T-helper 2 cell (primary cell): ENCODE results near the gene IGF2R.
"Not testable (repeated sequence)": the region's sequence is repeated elsewhere in the genome, so short reads cannot be mapped to it uniquely, and the experiment has no call there.

Source experiments
- DNase-seq, 5 experiments: peaks; one replicate each; pipeline versions ENCODE4 v3.0.0 to v3.0.0-alpha.2; 2012 to 2022

IGF2R gene

DNA sequence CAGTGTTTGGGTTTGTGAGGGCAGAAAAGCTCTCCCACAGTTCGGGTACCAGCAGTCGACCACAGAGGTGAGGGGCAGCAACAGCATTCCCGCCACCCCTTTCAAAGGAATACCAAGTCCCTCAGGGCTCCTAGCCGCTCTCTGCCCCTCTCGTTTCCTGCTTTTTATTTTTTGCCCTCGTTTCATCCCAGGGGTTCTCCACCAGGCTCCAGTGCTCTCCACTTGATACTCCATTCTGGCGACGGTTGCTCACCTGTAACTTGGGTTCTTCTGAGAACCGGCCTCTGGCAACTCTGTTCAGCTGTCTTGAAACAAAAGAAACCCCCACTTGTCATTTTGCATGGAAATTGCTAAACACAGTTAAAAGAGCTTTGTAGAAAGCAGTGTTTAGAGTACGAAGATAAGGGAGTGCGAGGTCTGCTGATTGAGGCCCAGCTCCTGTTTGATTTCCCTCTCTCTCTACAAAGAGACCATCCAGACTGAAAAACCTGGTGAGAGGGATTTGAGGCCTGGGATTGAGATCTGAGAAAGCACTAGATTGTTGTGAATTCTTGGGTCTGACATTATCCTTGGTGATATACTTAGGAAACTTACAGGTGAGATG, 28.7 kb downstream of the IGF2R start:
- no peak for DNase-seq

DNA sequence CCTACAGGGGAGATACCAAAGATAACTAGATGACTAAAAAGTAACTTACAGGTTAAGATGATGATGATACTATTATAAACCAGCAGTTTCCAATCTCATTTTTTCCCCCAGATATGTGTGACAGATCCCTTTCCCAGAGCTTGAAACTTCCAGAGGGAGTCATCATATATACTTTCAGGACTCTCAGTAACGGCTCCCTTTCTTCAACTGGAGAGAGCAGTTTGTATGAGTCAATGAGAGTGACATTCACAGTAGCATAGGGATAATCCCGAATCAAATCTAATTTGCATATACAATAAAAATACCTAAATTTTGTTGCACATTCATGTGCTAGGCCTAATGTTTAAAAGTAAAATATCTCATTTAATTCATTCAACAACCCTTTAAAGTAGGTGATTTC, 29.7 kb downstream of the IGF2R start:
- DNase-seq, result no peak

DNA sequence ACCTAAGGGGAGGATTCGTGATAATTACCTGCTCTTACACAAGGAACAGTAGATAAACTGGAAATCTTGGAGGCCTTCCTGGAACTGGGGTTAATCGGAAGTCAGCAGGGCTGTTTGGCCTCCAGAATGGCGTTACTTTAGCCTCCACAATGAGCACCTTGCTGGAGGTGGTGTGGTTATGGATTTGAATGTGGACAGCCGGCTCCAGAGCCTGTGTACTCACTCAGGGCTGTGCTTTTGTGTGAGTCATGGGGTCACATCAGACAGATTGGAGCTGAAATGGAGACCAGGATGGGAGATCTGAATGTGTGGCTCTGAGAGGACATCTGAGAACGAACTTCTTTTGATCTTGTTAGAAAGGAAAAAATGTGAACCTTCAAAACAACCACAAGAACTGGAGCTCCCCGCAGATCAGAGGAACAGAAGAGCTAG, 30.4 kb downstream of the IGF2R start:
- no peak for DNase-seq

DNA sequence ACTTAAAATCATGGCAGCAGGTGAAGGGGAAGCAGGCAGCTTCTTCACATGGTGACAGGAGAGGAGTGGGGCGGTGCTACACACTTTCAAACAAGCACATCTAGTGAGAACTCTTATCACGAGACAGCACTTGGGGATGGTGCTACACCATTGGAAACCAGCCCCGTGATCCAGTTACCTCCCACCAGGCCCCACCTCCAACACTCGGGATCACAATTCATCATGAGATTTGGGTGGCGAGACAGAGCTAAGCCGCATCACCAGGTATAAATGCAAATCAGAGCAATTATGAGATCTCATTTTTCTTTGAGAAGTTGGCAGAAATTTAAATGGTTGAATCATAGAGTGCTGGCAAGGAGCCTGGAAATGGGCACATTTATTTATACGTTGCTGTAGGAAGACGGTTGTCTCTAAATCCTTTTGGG, 31.4 kb downstream of the IGF2R start:
- no peak for DNase-seq

DNA sequence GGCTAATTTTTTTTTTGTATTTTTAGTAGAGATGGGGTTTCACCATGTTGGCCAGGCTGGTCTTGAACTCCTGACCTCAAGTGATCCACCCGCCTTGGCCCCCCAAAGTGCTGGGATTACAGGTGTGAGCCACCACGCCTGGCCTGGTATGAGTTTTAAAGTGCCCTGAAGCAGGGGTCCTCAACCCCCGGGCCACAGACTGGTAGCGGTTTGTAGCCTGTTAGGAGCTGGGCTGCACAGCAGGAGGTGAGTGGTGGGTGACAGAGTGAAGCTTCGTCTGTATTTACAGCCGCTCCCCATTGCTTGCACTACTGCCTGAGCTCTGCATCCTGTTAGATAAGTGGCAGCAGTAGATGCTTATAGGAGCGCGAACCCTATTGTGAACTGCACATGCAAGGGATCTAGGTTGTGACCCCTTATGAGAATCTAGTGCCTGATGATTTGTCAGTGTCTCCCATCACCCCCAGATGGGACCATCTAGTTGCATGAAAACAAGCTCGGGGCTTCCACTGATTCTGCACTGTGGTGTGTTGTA, 32.1 kb downstream of the IGF2R start:
- DNase-seq, result not testable (repeated sequence)

DNA sequence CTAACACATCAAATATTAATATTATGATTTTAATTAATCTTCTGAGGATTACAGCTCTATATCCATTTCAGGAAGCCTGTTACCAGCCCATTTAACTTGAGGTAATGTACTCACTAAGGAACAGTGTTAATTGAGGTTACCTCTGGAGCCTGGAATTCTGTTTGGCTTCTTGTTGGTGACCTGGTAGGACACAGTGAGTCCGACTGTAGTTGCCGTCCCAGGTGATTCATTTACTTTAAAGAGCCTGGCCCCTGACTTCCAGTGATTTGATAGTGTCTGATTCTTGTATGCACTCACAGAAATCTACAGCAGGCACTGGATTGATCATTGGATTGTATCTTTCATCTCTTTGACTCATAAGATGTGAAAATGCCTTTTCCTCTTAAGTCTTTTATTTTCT, 34.0 kb downstream of the IGF2R start:
- DNase-seq, result no peak

DNA sequence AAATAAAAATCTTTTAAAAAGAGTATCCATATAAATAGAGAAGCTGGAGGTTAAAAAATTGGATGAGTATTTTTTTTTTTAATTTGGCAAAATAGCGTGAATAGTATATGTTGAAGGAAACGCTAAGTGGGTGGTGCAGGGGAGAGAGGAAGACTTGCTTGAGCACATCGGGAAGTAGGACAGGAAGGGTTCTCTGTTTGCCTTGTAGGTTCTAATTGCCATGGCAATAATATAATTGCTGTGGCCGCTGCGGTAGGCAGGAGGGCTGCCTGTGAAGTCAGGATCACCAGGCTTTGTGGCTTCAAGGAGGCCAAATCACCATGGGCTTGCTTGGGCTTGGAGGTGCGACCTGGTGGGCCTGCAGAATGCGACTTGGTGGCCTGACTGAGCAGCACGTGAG, 35.1 kb downstream of the IGF2R start:
- peak in 1 of 5 experiments; percentile 30 for DNase-seq

DNA sequence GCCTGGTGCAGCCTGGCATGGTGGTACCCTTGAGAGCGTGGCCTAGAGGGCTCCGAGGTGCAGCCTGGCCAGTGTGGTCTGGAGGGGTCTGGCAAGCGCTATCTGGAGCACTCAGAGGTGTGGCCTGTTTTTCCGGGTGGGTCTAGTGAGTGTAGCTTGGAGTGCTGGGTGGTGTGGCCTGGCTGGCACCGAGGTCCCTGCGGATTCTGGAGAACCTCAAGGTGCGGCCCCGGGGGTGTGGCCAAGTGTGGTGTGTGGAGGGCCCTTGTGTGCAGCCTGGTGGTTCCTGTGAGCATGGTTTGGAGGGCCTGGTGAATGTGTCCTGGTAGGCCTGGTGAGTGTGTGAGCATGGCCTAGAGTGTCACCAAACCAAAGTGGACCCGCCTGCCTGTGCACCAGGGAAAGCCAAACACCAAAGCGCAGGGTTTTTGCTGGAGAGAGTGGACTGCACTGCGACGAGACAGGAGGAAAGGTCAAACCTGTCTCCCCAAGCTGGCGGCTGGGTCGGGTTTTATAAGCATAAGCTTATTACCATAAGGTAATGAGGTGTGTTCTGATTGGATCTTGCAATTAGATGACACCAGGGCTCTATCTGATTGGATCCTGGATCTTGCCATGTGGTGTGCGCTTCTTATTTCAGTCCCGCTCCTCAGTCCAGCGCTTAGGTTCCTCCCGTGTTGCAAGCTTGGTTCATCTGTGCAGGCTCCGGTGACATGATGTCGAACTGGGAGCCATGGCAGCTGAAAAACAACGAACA, 35.7 kb downstream of the IGF2R start:
- no peak for DNase-seq

DNA sequence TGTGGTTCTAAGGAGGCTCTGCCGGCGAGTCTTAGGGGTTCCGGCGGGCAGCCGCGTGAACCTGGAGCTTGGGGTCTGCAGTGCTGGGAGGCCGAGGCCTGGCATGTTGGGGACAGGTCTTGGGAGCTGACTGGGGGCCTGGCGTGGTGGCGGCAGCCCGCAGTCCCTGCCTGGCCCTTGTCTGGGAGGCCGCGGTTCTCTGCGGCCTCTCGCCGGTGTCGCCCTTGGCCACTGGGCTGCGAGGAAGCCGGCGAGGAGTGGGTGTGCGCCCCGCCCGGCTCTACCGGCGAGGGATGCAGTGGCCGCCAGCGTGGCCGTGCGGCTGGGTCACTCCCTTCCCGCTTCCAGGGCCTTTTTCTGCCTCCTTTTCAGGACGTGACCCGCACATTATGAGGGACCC, 36.3 kb downstream of the IGF2R start:
- no peak for DNase-seq

DNA sequence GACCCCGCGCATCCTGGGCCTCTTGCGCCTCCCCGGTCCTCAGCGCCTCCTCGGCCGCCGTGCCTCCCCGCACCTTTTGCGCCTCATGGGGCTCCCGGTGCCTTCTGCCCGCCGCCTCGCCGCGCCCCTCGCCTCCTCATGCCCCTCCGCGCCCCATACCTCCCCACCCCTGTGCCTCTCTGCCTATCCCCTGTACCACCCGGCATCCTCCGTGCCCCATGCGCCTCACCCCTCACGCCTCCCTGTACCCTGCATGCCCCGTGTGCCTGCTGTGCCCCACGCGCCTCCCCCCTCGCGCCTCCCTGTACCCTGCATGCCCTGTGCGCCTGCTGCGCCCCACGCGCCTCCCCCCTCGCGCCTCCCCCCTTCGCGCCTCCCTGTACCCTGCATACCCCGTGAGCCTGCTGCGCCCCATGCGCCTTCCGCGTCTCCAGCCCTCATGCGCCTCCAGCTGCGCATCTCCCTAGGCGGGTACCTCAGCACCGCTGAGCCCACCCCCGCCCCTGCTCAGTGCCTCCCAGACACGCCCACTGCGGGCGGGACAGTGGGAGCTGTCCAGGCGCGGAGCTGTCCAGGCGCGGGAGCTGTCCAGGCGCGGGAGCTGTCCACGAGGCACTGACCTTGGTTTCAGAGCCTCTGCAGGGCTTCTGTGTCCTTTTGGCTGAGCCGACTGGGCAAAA, 37.1 kb downstream of the IGF2R start:
- DNase-seq, result no peak

DNA sequence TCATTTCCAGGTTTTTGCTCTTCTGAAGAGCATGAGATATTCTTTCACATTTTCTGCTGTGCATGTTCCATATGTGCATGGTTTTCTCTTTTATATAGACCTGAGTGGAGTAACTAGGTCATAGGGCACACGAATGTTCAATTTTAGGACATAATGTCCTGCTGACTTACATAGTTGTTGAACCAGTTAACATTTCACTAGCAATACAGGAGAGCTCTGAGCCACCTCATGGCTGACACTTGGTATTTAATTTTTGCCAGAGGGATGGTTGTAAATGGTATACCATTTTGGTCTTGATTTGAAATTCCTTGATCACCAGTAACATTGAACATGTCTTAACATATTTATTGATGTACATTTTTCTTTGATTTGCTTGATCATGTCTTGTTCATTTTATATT, 38.3 kb downstream of the IGF2R start:
- no peak for DNase-seq

DNA sequence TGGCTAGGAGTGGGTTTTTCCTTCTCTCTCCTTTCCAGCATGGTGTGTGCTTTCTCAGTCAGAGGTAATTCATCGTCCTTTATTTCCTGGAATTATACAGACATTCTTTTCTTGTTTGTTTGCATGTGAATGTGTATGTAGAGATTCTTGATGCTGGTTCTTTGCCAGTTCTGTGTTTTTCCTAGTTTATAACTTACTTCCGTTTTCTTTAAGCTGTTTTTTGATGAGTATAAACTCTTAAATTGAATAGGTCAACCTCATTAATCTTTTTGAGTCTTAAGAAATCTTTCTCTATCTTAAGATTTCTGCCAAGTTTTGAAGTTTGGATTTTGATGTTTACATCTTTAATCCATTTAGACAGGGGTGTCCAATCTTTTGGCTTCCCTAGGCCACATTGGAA, 38.7 kb downstream of the IGF2R start:
- DNase-seq, result no peak

DNA sequence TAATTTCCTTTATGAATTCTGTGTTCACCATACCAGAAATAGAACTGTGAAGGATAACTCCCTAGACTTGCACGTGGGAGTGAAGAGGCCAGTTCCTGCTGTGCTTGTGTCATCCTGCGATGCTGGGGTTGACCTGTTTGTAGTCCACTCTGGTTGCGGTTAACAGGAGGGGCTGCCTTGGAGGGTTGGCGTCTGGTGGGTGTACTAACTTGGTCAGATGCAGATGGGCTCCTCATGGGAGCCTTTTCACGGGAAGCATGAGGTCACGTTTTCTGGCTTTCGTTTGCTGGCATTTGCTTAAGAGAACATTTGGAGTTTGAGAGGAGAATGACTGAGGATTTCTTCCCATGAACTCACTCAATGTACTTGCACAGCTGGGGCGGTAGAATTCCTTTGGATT, 41.2 kb downstream of the IGF2R start:
- DNase-seq, result no peak

DNA sequence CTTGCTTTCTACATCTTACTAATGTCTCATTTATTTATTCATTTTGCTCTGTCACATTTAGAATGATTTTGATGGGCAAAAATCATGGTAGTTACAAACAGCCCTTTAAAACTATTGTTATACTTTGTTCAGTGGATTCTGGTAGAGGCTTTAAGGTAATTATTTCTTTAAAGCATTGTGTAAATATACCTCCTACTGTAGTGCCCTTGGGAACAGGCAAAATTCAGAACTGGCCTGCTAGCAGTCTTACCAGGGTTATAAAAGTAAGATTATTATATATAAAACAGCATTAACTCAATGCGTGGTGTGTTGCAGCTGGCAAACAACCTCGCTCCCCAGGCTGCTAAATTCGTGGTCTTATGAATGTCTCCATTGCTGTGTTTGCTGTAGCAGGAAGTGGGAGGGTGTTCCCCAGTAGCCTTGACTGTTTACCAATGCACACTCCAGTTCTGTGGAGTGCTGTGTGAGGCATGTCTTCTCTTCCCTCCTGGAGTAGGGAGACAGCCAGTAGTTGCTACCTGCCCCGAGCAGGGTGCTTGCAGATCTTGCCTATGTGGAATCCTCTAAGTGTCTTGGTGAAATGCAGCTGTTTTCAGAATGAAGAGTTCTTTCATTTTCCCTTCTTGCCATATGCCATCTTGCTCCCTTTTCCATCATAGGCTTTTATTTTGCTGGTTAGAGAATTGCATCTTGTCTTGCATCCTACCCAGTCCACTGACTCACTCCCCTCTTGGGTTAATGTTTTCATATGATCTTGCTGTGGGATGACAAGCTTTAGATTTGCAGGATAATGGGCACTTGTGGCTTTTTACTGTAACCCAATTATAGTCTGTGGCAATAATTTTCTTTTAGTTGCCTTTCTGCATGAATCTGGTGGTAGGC, 45.3 kb downstream of the IGF2R start:
- DNase-seq, result peak in 1 of 5 experiments; percentile 59

DNA sequence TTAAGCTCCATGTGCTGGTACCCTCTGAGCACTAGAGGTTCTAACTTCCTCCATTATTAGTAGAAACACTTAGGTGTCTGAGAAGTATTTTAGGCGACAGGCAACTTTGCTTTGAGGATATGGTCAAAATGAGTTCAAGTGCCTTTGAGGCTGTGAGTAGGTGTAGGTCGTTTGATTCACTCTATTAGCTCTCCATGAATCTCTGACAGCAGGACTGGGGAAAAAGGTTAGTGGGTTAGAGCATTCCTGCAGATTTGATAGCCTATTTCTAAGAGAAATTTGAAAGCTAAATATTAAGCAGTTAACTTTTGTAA, 45.9 kb downstream of the IGF2R start:
- DNase-seq, result no peak

DNA sequence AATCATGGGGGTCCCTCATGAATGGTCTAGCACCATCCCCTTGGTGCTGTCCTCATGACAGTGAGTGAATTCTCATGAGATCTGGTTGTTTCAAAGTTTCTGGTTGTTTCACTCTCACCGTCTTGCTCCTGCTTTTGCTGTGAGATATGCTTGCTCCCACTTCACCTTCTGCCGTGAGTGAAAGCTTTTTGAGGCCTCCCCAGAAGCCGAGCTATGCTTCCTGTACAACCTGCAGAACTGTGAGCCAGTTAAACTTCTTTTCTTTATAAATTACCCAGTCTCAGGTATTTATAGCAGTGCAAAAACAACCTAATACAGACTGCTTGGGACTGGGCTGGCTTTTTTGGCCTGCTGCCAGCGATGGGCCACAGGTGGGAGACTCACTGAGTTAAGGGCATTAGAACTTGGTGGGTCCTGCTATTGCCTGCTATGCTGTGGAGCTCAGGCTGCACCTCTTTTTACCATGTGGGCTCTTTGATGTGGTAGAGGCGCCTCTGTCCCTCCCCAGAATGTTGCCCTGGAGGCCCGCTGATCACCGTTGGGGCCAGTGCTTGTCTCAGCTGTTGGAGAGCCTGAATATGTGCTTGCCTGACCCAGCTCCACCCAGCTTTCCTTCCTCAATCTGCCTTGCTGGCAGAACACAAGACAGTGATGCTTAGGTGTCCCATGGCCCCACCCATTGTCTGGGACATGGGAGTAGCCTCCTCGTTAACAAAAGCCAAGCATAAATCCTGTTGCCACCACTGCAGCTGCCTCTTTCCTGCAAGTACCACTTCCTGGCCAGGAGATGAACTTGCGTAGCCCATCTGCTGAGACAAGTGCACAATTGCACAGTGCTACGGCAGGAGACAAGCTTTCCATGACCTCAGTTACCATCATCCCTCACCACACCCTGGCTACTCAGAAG, 47.1 kb downstream of the IGF2R start:
- DNase-seq, result peak in 3 of 5 experiments; percentile 25 to 84 (median 28)

DNA sequence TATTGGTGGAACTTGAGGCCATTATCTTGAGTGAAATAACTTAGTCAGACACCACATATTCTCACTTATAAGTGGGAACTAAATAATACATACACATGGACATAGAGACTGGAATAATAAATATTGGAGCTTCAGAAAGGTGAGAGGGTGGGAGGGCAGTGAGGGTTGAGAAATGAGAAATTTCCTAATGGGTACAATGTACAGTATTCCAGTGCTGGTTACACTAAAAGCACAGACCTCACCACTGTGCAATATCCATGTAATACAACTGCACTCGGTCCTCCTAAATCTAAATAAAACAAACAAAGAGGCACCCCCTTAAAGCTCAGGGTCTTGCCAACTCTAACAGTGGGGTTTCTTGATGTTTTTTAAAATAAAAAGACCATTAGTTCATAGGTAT, 53.2 kb downstream of the IGF2R start:
- DNase-seq, result no peak

DNA sequence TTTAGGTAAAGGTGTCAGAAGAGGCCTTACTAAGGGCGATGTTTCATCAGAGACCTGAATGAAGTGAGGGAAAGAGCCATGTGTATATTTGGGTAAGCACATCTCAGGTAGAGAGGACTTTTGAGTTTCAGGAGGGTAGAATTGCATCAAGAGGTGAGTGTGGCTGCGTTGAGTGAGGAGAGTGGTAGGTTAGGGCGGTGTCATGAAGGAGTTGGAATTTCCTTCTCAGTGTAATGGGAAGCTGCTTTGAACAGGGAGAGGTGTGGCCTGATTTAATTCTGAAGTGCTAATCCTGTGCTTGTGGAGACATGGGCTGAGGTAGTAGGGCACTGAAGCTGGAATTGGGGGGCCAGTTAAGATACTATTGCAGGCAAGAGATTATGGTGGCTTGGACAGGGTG, 53.9 kb downstream of the IGF2R start:
- no peak for DNase-seq

DNA sequence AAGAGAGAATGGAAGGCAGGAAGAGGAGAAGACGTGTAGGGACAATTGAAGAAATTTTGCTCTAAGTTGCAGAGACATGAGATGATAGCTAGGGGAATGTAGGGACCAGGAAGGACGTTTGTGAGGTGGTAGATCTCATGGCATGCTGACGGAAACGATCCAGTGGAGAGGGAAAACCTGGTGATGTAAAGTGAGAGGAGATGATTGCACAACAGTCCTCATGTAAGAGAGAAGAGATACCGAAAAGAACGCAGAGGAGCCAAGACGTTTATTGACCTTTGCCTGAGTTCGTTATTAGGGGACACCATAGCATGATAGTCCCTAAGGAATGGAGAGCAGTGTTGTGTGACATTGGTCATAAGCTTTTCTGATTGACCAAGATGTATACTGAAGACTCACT, 55.3 kb downstream of the IGF2R start:
- DNase-seq, result no peak

DNA sequence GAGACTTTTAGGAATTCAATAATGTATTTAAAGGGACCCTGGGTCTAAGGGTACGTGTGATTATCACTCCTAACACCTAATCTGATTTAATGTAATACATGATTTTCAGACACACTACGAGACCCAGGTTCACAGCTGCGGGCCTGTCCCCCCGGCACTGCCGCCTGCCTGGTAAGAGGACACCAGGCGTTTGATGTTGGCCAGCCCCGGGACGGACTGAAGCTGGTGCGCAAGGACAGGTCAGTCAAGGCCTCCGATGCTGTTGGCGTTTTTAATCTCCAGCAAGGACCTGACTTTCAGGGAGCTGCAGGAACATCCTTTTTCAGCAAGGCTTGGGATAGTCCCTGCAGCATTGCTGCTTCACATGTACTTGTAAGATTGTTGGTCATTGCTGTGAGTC, 58.2 kb downstream of the IGF2R start:
- DNase-seq, result no peak

DNA sequence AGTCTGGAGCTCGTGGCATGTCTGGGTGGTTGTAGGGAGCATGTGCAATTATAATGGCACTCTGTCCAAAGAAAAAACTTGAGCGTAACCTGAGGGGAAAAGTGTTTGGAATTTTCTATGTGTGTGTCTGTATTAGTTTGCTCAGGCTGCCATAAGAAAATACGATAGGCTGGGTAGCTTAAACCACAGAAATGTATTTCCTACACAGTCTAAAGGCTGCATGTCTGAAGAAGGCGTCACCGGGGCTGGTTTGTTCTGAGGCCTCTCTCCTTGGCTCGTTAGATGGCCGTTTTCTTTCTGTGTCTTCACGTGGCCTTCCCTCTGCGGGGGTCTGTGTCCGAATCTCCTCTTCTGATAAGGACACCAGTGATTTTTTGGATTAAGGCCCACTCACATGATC, 59.0 kb downstream of the IGF2R start:
- DNase-seq, result no peak
